ENCODE data around the gene POU2F1. TPM values are rescaled to one million over a fixed set of nuclear protein-coding genes. Genes with fewer than 3 reads are reported as not detected.

POU2F1 gene
- total RNA-seq, 1 experiment from 2014 or later = 29.6 TPM

- DNase-seq = no peak
- H3K27me3 Mint-ChIP-seq (ENCODE audit: insufficient read depth, unreplicated experiment) = no peaks in the 10 kb centered on the region
- ChIA-PET CTCF (no interaction called here), POLR2A (no interaction called here)
- Histone ChIP-seq H3K4me3 (ENCODE audit: low read depth, low read length) (no peak overlapping the region), H3K4me1 (no peaks in the 10 kb centered on the region), H3K36me3 (ENCODE audit: control insufficient read depth, insufficient read depth, low read length) (no peaks in the 10 kb centered on the region), H3K27me3 (replicated peaks; ENCODE audit: control insufficient read depth, insufficient read depth, low read length) (no peaks in the 10 kb centered on the region), H3K9me3 (no peaks in the 10 kb centered on the region)
- H3K36me3 Mint-ChIP-seq (ENCODE audit: insufficient read depth, unreplicated experiment) = no peaks in the 10 kb centered on the region
- H3K9me3 Mint-ChIP-seq (ENCODE audit: unreplicated experiment) = no peaks in the 10 kb centered on the region
- H3K4me1 Mint-ChIP-seq (ENCODE audit: low read depth, unreplicated experiment) = no peaks in the 10 kb centered on the region
- no TSS peak for BruUV-seq (replicated peaks)
- TF ChIP-seq, protein P1, sequence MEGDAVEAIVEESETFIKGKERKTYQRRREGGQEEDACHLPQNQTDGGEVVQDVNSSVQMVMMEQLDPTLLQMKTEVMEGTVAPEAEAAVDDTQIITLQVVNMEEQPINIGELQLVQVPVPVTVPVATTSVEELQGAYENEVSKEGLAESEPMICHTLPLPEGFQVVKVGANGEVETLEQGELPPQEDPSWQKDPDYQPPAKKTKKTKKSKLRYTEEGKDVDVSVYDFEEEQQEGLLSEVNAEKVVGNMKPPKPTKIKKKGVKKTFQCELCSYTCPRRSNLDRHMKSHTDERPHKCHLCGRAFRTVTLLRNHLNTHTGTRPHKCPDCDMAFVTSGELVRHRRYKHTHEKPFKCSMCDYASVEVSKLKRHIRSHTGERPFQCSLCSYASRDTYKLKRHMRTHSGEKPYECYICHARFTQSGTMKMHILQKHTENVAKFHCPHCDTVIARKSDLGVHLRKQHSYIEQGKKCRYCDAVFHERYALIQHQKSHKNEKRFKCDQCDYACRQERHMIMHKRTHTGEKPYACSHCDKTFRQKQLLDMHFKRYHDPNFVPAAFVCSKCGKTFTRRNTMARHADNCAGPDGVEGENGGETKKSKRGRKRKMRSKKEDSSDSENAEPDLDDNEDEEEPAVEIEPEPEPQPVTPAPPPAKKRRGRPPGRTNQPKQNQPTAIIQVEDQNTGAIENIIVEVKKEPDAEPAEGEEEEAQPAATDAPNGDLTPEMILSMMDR (IDR thresholded peaks at IDR 0.05; ENCODE audit: insufficient read depth in 1 of 2, low read depth in 1 of 2, low read length in 1 of 2, severe bottlenecking in 1 of 2, unreplicated experiment in 1 of 2) = no peak
- intact Hi-C loops (cut with micrococcal nuclease; ENCODE audit: unreplicated experiment) = no loop called here
- no peak overlapping the region for H3K4me3 Mint-ChIP-seq (ENCODE audit: unreplicated experiment)
- no peak overlapping the region for H3K27ac Mint-ChIP-seq (ENCODE audit: unreplicated experiment)
Measured at GRCh38 chr1:167365360-167365759, 144.7 kb downstream of the POU2F1 start.

GRCh38 chr1:167367705-167368104 is 147.0 kb downstream of the POU2F1 start:
- TF ChIP-seq, protein P1 (IDR thresholded peaks at IDR 0.05; ENCODE audit: insufficient read depth in 1 of 2, low read depth in 1 of 2, low read length in 1 of 2, severe bottlenecking in 1 of 2, unreplicated experiment in 1 of 2) = no peak
- Mint-ChIP-seq H3K27me3 (ENCODE audit: insufficient read depth, unreplicated experiment) (no peaks in the 10 kb centered on the region), H3K4me1 (ENCODE audit: low read depth, unreplicated experiment) (no peaks in the 10 kb centered on the region), H3K4me3 (ENCODE audit: unreplicated experiment) (no peak overlapping the region), H3K9me3 (ENCODE audit: unreplicated experiment) (no peaks in the 10 kb centered on the region), H3K27ac (ENCODE audit: unreplicated experiment) (no peak overlapping the region), H3K36me3 (ENCODE audit: insufficient read depth, unreplicated experiment) (no peaks in the 10 kb centered on the region)
- no TSS peak for BruUV-seq (replicated peaks)
- Histone ChIP-seq H3K9me3 (no peaks in the 10 kb centered on the region), H3K36me3 (ENCODE audit: control insufficient read depth, insufficient read depth, low read length) (no peaks in the 10 kb centered on the region; the same call in 1 of the 2 replicates), H3K4me3 (ENCODE audit: low read depth, low read length) (no peak overlapping the region), H3K4me1 (no peaks in the 10 kb centered on the region), H3K27me3 (replicated peaks; ENCODE audit: control insufficient read depth, insufficient read depth, low read length) (no peaks in the 10 kb centered on the region)
- CTCF ChIA-PET = no interaction called here
- intact Hi-C loops (cut with micrococcal nuclease; ENCODE audit: unreplicated experiment) = no loop called here
- POLR2A ChIA-PET = no interaction called here
- DNase-seq = no peak

DNA sequence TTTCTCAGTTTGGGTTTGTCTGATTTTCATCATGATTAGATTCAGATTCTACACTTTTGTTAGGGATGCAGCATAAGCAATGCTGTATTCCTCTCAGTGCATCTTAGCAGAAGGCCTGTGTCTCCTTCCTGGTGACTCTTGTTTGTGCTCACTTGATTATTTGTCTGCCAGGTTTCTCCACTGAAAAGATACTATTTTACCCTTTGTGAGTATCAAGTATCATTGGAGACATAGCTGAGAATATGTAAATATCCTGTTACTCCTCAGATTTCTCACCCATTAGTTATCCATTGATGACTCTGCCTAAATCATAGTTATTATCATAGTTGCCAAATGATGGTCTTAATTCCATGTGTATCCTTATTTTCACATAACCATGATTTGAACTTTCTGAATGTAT is 148.5 kb downstream of the POU2F1 start:
- no peak for DNase-seq
- BruUV-seq (replicated peaks) = no TSS peak
- Mint-ChIP-seq H3K27ac (ENCODE audit: unreplicated experiment) (no peak overlapping the region), H3K4me1 (ENCODE audit: low read depth, unreplicated experiment) (no peaks in the 10 kb centered on the region), H3K36me3 (ENCODE audit: insufficient read depth, unreplicated experiment) (no peaks in the 10 kb centered on the region), H3K9me3 (ENCODE audit: unreplicated experiment) (no peaks in the 10 kb centered on the region), H3K27me3 (ENCODE audit: insufficient read depth, unreplicated experiment) (no peaks in the 10 kb centered on the region), H3K4me3 (ENCODE audit: unreplicated experiment) (no peak overlapping the region)
- intact Hi-C loops (cut with micrococcal nuclease; ENCODE audit: unreplicated experiment) = no loop called here
- H3K4me1 ChIP-seq = no peaks in the 10 kb centered on the region
- no peak overlapping the region for H3K4me3 ChIP-seq (ENCODE audit: low read depth, low read length)
- TF ChIP-seq, protein P1 (IDR thresholded peaks at IDR 0.05; ENCODE audit: insufficient read depth in 1 of 2, low read depth in 1 of 2, low read length in 1 of 2, severe bottlenecking in 1 of 2, unreplicated experiment in 1 of 2) = no peak
- ChIA-PET POLR2A (no interaction called here), CTCF (no interaction called here)
- no peaks in the 10 kb centered on the region for H3K9me3 ChIP-seq
- H3K27me3 ChIP-seq (replicated peaks; ENCODE audit: control insufficient read depth, insufficient read depth, low read length) = no peaks in the 10 kb centered on the region
- H3K36me3 ChIP-seq (ENCODE audit: control insufficient read depth, insufficient read depth, low read length) = no peaks in the 10 kb centered on the region; the same call in 1 of the 2 replicates

Measured in Caco-2 (cell line).